GM12878 (cell line): ENCODE results near the gene ADGRL2. TPM values are rescaled to one million over a fixed set of nuclear protein-coding genes. Genes with fewer than 3 reads are reported as not detected.

Source experiments
- ATAC-seq: fragments of 200-7000 bp; cut with Tn5 transposase; 3 replicates; pipeline ENCODE4 v1.9.1; 2020; ENCODE audit warnings: mild to moderate bottlenecking, moderate library complexity
- BruUV-seq: library from RNA; stranded (reverse); fragments of 400-500 nt; replicated peaks from 2 replicates; lab custom pipeline; 2021; lab: Mats Ljungman, UMichigan
- CTCF ChIA-PET: fragments of 300-600 bp; sonication (Branson Sonifier 250); formaldehyde crosslinking; extraction: SDS; loops from one replicate; lab custom pipeline; 2021; ENCODE audit warnings: inconsistent platforms; lab: Yijun Ruan, JAX
- POLR2A ChIA-PET: fragments of 350-600 bp; formaldehyde crosslinking; extraction: SDS; loops from one replicate; lab custom pipeline; 2021; ENCODE audit warnings: inconsistent platforms; lab: Charles Lee
- RAD21 ChIA-PET: fragments of 300-600 bp; sonication (Branson Sonifier 250); formaldehyde crosslinking; loops from one replicate; lab custom pipeline; 2023; ENCODE audit warnings: antibody characterized with exemption; ENCODE audit not compliant: unreplicated experiment; lab: Charles Lee
- SMC1A ChIA-PET: fragments of 300-600 bp; sonication (Branson Sonifier 250); formaldehyde crosslinking; loops from one replicate; lab custom pipeline; 2023; ENCODE audit not compliant: unreplicated experiment, uncharacterized antibody; lab: Charles Lee
- DNase-seq: peaks from one replicate; pipeline ENCODE4 v3.0.0-alpha.2; 2011; ENCODE audit warnings: low read depth, low spot score
- FAIRE-seq: peaks from 3 replicates; lab custom pipeline; 2011; peaks lifted over from hg19 to GRCh38; lab: Jason Lieb, UNC
- H2AFZ ChIP-seq: 2 replicates; pipeline ENCODE4 v1.6.0; 2011; ENCODE audit warnings: low read depth, low read length, control low read depth; ENCODE audit not compliant: control insufficient read depth
- H3K27ac ChIP-seq: 2 replicates; pipeline ENCODE4 v1.5.1; 2011; ENCODE audit warnings: control low read depth; ENCODE audit not compliant: control insufficient read depth, insufficient read depth
- H3K27me3 ChIP-seq, 2 experiments: replicated peaks in 1 of 2; 2 replicates each; pipeline versions ENCODE4 v1.6.0 to v1.6.1; 2011; ENCODE audit warnings: low read length in 1 of 2; ENCODE audit not compliant: control insufficient read depth in 2 of 2, insufficient read depth in 2 of 2
- H3K36me3 ChIP-seq, 2 experiments: 2 replicates each; pipeline ENCODE4 v1.5.1; 2011; ENCODE audit warnings: low read length in 1 of 2; ENCODE audit not compliant: control insufficient read depth in 2 of 2, insufficient read depth in 2 of 2
- H3K4me1 ChIP-seq: 2 replicates; pipeline ENCODE4 v1.6.1; 2011; ENCODE audit warnings: mild to moderate bottlenecking, low read length, moderate library complexity, mixed read lengths; ENCODE audit not compliant: control insufficient read depth, insufficient read depth
- H3K4me2 ChIP-seq: 2 replicates; pipeline ENCODE4 v1.6.0; 2011; ENCODE audit warnings: control low read depth; ENCODE audit not compliant: control insufficient read depth, insufficient read depth
- H3K4me3 ChIP-seq: fragments of 200-600 bp; sonication (generic); 2 replicates; pipeline ENCODE4 v1.5.1; 2016
- H3K79me2 ChIP-seq: 2 replicates; pipeline ENCODE4 v1.6.0; 2011; ENCODE audit warnings: low read length; ENCODE audit not compliant: control insufficient read depth, insufficient read depth
- H3K9ac ChIP-seq: 2 replicates; pipeline ENCODE4 v1.8.0; 2011; ENCODE audit warnings: low read length, control low read depth, mixed read lengths; ENCODE audit not compliant: control insufficient read depth, insufficient read depth
- H3K9me3 ChIP-seq: replicated peaks from 3 replicates; pipeline ENCODE4 v1.5.1; 2011; ENCODE audit warnings: mild to moderate bottlenecking, low read length; ENCODE audit not compliant: control insufficient read depth, insufficient read depth
- H4K20me1 ChIP-seq: 2 replicates; pipeline ENCODE4 v1.6.0; 2011; ENCODE audit not compliant: control insufficient read depth, insufficient read depth
- BHLHE40 ChIP-seq, 2 experiments: fragments of 450-650 bp in 1 of 2; IDR thresholded peaks; 2 replicates each; pipeline ENCODE4 v1.6.1; 2011 to 2017; ENCODE audit warnings: low read depth in 2 of 2, borderline replicate concordance in 1 of 2, improper control_type of control experiment in 1 of 2, low read length in 1 of 2, mild to moderate bottlenecking in 1 of 2
- ELK1 ChIP-seq: IDR thresholded peaks from 2 replicates; pipeline ENCODE4 v1.6.1; 2012; ENCODE audit warnings: low read depth, low read length, improper control_type of control experiment
- IKZF2 ChIP-seq, 2 experiments: fragments of 450-650 bp; IDR thresholded peaks; 2 replicates each; pipeline ENCODE4 v1.6.1; 2017; ENCODE audit warnings: mild to moderate bottlenecking in 2 of 2, moderate library complexity in 2 of 2
- MTA2 ChIP-seq: fragments of 450-650 bp; IDR thresholded peaks from 2 replicates; pipeline ENCODE4 v1.6.1; 2016; ENCODE audit warnings: low read depth, mild to moderate bottlenecking, moderate library complexity
- NFYB ChIP-seq: IDR thresholded peaks from 2 replicates; pipeline ENCODE4 v1.6.1; 2011; ENCODE audit warnings: low read depth, mild to moderate bottlenecking, low read length, improper control_type of control experiment, moderate library complexity; ENCODE audit not compliant: insufficient read depth
- PAX5 ChIP-seq: IDR thresholded peaks from 2 replicates; pipeline ENCODE4 v1.6.1; 2011; ENCODE audit warnings: low read depth, low read length, borderline replicate concordance
- RAD21 ChIP-seq: IDR thresholded peaks from 2 replicates; pipeline ENCODE4 v1.6.1; 2011; ENCODE audit warnings: mild to moderate bottlenecking, low read depth, low read length, moderate library complexity; ENCODE audit not compliant: insufficient read depth
- RAD51 ChIP-seq: fragments of 450-650 bp; IDR thresholded peaks from 2 replicates; pipeline ENCODE4 v1.6.1; 2016; ENCODE audit warnings: moderate library complexity, mild to moderate bottlenecking, inconsistent platforms
- SMC3 ChIP-seq: IDR thresholded peaks from 2 replicates; pipeline ENCODE4 v1.6.1; 2011; ENCODE audit warnings: low read length, improper control_type of control experiment, borderline replicate concordance
- SPI1 ChIP-seq: IDR thresholded peaks from 2 replicates; pipeline ENCODE4 v1.6.1; 2011; ENCODE audit warnings: low read depth, mild to moderate bottlenecking, low read length, moderate library complexity, borderline replicate concordance; ENCODE audit not compliant: insufficient read depth
- WGBS: methylation state at CpG from one replicate; pipeline ENCODE4 v1.1.6; 2016; ENCODE audit warnings: low lambda C conversion rate; ENCODE audit not compliant: insufficient replicate concordance, insufficient coverage; ENCODE audit errors: missing lambda C conversion rate; 5-methylcytosine and 5-hydroxymethylcytosine counted together
- in situ Hi-C: fragments of 300-500 bp; cut with MboI; formaldehyde crosslinking; loops from 9 replicates; pipeline ENCODE4 v1.14.3; 2018; ENCODE audit warnings: mixed read lengths
- intact Hi-C: fragments of 100-400 bp; cut with micrococcal nuclease; formaldehyde crosslinking; loops from one replicate; pipeline ENCODE4 v1.14.2; 2022; ENCODE audit not compliant: unreplicated experiment
- polyA plus RNA-seq, 11 experiments: library from polyadenylated mRNA; depleted of rRNA in 4 of 11; unstranded in 6 of 11; stranded (reverse) in 5 of 11; fragments of >200 nt; fragmentation: Nextera tagmentation in 4 of 11; fragmentation: Illumina TruSeq in 1 of 11; extraction: Ambion mirVana in 4 of 11; extraction: Trizol in 1 of 11; gene quantifications; 1 replicate in 1 of 11; 2 replicates in 10 of 11; pipeline versions ENCODE4 v1.2.1 to v1.2.3, GENCODE V29; 2011 to 2016; ENCODE audit warnings: inconsistent platforms in 2 of 11, missing spikeins in 2 of 11, low read depth in 1 of 11
- total RNA-seq, 4 experiments: library from RNA; depleted of rRNA in 3 of 4; stranded (reverse); fragments of >200 nt in 3 of 4; fragmentation: Illumina TruSeq in 1 of 4; extraction: Trizol in 1 of 4; gene quantifications; 2 replicates each; pipeline versions ENCODE4 v1.2.1 to v1.2.3, GENCODE V29; 2013 to 2021

Gene ADGRL2
- total and polyA plus RNA-seq, 10 of the 15 experiments (the other 5 are each of a cell fraction or from before 2014, with no cell fraction given), result 0.03 to 13.6 (median 0.21) TPM

GRCh38 chr1:81757398-81758020 is 43.2 kb upstream of the ADGRL2 start:
- Histone ChIP-seq H3K79me2 (no peaks in the 10 kb centered on the region), H3K4me1 (no peaks in the 10 kb centered on the region), H3K9me3 (no peaks in the 10 kb centered on the region), H3K4me2 (no peak overlapping the region), H3K36me3 (no peaks in the 10 kb centered on the region), H3K27ac (no peak overlapping the region), H3K27me3 (no peaks in the 10 kb centered on the region), H2AFZ (no peak overlapping the region)
- intact Hi-C loops, result no loop called here
- ChIA-PET SMC1A (interaction anchor here (0.5 to 12.9 kb wide), 14 partner anchors 10 to 343 kb away, joined by 3 to 407 read pairs (median 3); no protein-coding TSS in a partner anchor), RAD21 (interaction anchor here (0.9 to 8.9 kb wide), 6 partner anchors 14 to 207 kb away, joined by 3 to 296 read pairs (median 4); no protein-coding TSS in a partner anchor), CTCF (interaction anchor here (1.0 to 12.1 kb wide), 5 partner anchors 12 to 501 kb away, joined by 3 to 340 read pairs (median 4); no protein-coding TSS in a partner anchor)
- BruUV-seq, result no TSS peak
- WGBS, result 46% methylated on average over 8 of the region's 8 CpGs
- TF ChIP-seq IKZF2 (IDR thresholded peaks at IDR 0.05) (no peak), SPI1 (peak; percentile 81), SMC3 (no peak), RAD51 (peak; percentile 52; the same call in 1 of the 2 replicates), PAX5 (no peak), BHLHE40 (IDR thresholded peaks at IDR 0.05; ENCODE audit: borderline replicate concordance in 1 of 2, low read depth in 2 of 2, low read length in 1 of 2) (no peak), NFYB (no peak), MTA2 (no peak), RAD21 (no peak), ELK1 (no peak)
- TF ChIP-seq, all 136 proteins: peak for 2
- in situ Hi-C loops, result no loop called here
- no peak for DNase-seq
- no peak for FAIRE-seq
- ATAC-seq, result no peak
- POLR2A ChIA-PET, result interaction anchor here (0.6 kb wide), 1 partner anchor 9 kb away, joined by 4 read pairs; no protein-coding TSS in a partner anchor
- H3K4me3 ChIP-seq, result no peak overlapping the region
- H4K20me1 ChIP-seq, result no peaks in the 10 kb centered on the region
- H3K9ac ChIP-seq, result no peak overlapping the region
